IMR-90 (cell line): ENCODE results near the gene APP.

Experiments
- MXI1 ChIP-seq: IDR thresholded peaks from 2 replicates; pipeline ENCODE4 v1.6.1; 2012; ENCODE audit warnings: low read depth, mild to moderate bottlenecking, low read length, moderate library complexity, borderline replicate concordance
- POLR2A ChIP-seq: IDR thresholded peaks from 2 replicates; pipeline ENCODE4 v1.6.1; 2012; ENCODE audit warnings: mild to moderate bottlenecking, low read depth, low read length
- RFX5 ChIP-seq: IDR thresholded peaks from 2 replicates; pipeline ENCODE4 v1.8.0; 2012; ENCODE audit warnings: low read depth, mild to moderate bottlenecking, low read length, moderate library complexity
- SMC3 ChIP-seq: fragments of 150-350 bp; IDR thresholded peaks from 2 replicates; pipeline ENCODE4 v1.6.1; 2016; ENCODE audit warnings: low read depth, mild to moderate bottlenecking, antibody characterized with exemption, low read length, moderate library complexity
- TF ChIP-seq, protein P1 (sequence below): conservative IDR thresholded peaks from 2 replicates; pipeline ENCODE4 v1.5.1; 2012; ENCODE audit warnings: mild to moderate bottlenecking, low read depth, low read length, improper control_type of control experiment

GRCh38 chr21:25872271-25872670 is 298.3 kb downstream of the APP start:
- TF ChIP-seq, protein P1, sequence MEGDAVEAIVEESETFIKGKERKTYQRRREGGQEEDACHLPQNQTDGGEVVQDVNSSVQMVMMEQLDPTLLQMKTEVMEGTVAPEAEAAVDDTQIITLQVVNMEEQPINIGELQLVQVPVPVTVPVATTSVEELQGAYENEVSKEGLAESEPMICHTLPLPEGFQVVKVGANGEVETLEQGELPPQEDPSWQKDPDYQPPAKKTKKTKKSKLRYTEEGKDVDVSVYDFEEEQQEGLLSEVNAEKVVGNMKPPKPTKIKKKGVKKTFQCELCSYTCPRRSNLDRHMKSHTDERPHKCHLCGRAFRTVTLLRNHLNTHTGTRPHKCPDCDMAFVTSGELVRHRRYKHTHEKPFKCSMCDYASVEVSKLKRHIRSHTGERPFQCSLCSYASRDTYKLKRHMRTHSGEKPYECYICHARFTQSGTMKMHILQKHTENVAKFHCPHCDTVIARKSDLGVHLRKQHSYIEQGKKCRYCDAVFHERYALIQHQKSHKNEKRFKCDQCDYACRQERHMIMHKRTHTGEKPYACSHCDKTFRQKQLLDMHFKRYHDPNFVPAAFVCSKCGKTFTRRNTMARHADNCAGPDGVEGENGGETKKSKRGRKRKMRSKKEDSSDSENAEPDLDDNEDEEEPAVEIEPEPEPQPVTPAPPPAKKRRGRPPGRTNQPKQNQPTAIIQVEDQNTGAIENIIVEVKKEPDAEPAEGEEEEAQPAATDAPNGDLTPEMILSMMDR, result no peak
- TF ChIP-seq POLR2A, result no peak
- no peak for TF ChIP-seq MXI1
- TF ChIP-seq RFX5, result no peak
- no peak for TF ChIP-seq SMC3
